Endothelial cell (in vitro differentiated cells): ENCODE data around the gene ITPRID2. TPM values are rescaled to one million over a fixed set of nuclear protein-coding genes. Genes with fewer than 3 reads are reported as not detected.

Experiments used
- DNase-seq: peaks from one replicate; pipeline ENCODE4 v3.0.0; 2021; ENCODE audit warnings: low spot score
- H3K27ac Mint-ChIP-seq: one replicate; pipeline ENCODE4 v1.8.0; 2021; ENCODE audit warnings: mixed read lengths, inconsistent platforms; ENCODE audit not compliant: unreplicated experiment
- H3K27me3 Mint-ChIP-seq: one replicate; pipeline ENCODE4 v1.8.0; 2021; ENCODE audit warnings: mild to moderate bottlenecking, moderate library complexity, mixed read lengths, inconsistent platforms; ENCODE audit not compliant: unreplicated experiment
- H3K36me3 Mint-ChIP-seq: one replicate; pipeline ENCODE4 v1.8.0; 2021; ENCODE audit warnings: mild to moderate bottlenecking, low read depth, mixed read lengths, inconsistent platforms; ENCODE audit not compliant: unreplicated experiment
- H3K4me1 Mint-ChIP-seq: one replicate; pipeline ENCODE4 v1.8.0; 2021; ENCODE audit warnings: mild to moderate bottlenecking, mixed read lengths, inconsistent platforms; ENCODE audit not compliant: unreplicated experiment
- H3K4me3 Mint-ChIP-seq: one replicate; pipeline ENCODE4 v1.8.0; 2021; ENCODE audit warnings: mild to moderate bottlenecking, mixed read lengths, inconsistent platforms; ENCODE audit not compliant: unreplicated experiment
- H3K9me3 Mint-ChIP-seq: one replicate; pipeline ENCODE4 v1.8.0; 2021; ENCODE audit warnings: mixed read lengths, inconsistent platforms; ENCODE audit not compliant: unreplicated experiment
- total RNA-seq: library from RNA; stranded (reverse); fragmentation: NEBNext Ultra II Directional; extraction: Animal tissue kit (Norgen Biotek cat#: 25700); gene quantifications from one replicate; pipeline ENCODE4 v1.2.1, GENCODE V29; 2021; ENCODE audit not compliant: unreplicated experiment
- TF ChIP-seq, protein P1 (sequence below): fragments of 200-600 bp; sonication (generic); IDR thresholded peaks from one replicate; pipeline ENCODE4 v1.5.0; 2021; ENCODE audit warnings: antibody characterized with exemption; ENCODE audit not compliant: unreplicated experiment

The ITPRID2 gene
- total RNA-seq, 1 donor from 2014 or later = 76.6 TPM

DNA sequence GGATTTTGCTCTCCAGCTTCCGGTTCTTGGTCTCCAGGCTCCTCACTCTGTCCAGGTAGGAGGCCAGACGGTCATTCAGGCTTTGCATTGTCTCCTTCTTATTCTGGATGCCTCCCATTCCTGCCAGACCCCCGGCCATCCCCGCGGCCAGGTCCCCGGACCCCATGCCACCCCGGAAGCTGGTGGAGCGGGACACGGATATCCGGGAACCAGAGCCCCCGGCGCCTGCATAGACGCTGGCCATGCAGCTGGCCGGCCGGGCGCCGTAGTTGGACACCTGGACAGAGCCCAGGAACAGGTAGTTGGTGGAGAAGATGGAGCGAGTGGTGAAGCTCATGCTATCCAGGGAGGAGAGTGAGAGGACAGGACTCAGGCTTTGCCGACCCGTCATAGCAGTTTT, 70.6 kb downstream of the ITPRID2 start:
- no peaks in the 10 kb centered on the region for H3K9me3 Mint-ChIP-seq
- TF ChIP-seq, protein P1, sequence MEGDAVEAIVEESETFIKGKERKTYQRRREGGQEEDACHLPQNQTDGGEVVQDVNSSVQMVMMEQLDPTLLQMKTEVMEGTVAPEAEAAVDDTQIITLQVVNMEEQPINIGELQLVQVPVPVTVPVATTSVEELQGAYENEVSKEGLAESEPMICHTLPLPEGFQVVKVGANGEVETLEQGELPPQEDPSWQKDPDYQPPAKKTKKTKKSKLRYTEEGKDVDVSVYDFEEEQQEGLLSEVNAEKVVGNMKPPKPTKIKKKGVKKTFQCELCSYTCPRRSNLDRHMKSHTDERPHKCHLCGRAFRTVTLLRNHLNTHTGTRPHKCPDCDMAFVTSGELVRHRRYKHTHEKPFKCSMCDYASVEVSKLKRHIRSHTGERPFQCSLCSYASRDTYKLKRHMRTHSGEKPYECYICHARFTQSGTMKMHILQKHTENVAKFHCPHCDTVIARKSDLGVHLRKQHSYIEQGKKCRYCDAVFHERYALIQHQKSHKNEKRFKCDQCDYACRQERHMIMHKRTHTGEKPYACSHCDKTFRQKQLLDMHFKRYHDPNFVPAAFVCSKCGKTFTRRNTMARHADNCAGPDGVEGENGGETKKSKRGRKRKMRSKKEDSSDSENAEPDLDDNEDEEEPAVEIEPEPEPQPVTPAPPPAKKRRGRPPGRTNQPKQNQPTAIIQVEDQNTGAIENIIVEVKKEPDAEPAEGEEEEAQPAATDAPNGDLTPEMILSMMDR = no peak
- no peak for DNase-seq
- no peaks in the 10 kb centered on the region for H3K27me3 Mint-ChIP-seq
- H3K4me3 Mint-ChIP-seq = no peak overlapping the region
- no peaks in the 10 kb centered on the region for H3K36me3 Mint-ChIP-seq
- H3K27ac Mint-ChIP-seq = no peak overlapping the region
- no peaks in the 10 kb centered on the region for H3K4me1 Mint-ChIP-seq

DNA sequence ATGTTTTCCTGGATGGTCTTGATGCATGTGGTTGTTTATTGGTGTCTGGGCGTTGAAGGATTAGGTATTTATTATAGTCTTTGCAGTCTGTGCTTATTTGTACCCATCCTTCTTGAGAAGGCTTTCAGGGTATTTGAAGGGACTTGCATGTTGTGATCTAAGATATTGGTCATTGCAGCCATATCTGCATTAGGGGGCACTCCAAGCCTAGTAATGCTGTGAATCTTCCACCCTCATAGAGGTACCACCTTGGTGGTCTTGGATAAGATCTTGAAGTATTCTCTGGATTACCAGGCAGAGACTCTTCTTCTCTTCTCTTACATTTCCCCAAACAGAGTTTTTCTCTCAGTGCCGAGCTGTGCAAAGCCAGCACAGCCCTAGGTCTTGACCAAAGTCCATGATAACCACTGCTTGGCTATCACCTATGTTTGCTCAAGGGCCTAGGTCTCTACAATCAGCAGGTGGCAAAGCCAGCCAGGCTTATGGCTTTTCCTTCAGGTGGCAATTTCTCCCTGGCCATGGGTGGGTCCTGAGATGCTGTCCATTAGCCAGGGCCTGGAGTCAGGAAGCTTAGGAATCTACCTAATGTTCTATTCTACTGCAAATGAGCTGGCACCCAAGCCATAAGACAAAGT, 78.7 kb downstream of the ITPRID2 start:
- Mint-ChIP-seq H3K4me3 (no peak overlapping the region), H3K4me1 (no peaks in the 10 kb centered on the region), H3K27ac (no peak overlapping the region), H3K36me3 (no peaks in the 10 kb centered on the region), H3K9me3 (no peaks in the 10 kb centered on the region), H3K27me3 (peaks cover 1% of the 10 kb centered on the region)
- TF ChIP-seq, protein P1 = no peak
- no peak for DNase-seq

DNA sequence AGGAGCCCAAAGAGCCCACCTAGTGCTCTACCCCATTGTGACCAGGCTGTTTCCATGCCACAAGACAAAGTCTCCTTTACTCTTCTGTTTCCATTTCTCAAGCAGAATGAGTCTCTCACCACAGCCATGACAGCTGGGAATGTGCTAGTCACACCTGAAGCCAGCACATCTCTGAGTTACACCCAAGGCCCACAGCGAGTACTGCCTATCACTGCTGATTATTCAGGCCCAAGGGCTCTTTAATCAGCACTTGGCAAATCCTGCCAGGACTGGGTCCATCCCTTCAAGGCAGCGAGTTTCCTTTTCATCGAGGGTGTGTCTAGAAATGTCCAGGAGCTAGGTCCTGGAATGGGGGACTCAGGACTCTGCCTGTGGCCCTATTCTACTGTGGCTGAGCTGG, 79.5 kb downstream of the ITPRID2 start:
- Mint-ChIP-seq H3K4me1 (no peaks in the 10 kb centered on the region), H3K4me3 (no peak overlapping the region), H3K27me3 (peaks cover 1% of the 10 kb centered on the region), H3K9me3 (no peaks in the 10 kb centered on the region), H3K36me3 (no peaks in the 10 kb centered on the region), H3K27ac (no peak overlapping the region)
- no peak for DNase-seq
- TF ChIP-seq, protein P1 = no peak

GRCh38 chr2:181972431-181973170, 81.1 kb downstream of the ITPRID2 start:
- TF ChIP-seq, protein P1 = no peak
- Mint-ChIP-seq H3K9me3 (no peaks in the 10 kb centered on the region), H3K27me3 (no peaks in the 10 kb centered on the region), H3K27ac (no peak overlapping the region), H3K4me1 (no peaks in the 10 kb centered on the region), H3K36me3 (no peaks in the 10 kb centered on the region), H3K4me3 (no peak overlapping the region)
- no peak for DNase-seq

- H3K4me3 Mint-ChIP-seq = no peak overlapping the region
- TF ChIP-seq, protein P1 = no peak
- H3K27me3 Mint-ChIP-seq = no peaks in the 10 kb centered on the region
- no peak overlapping the region for H3K27ac Mint-ChIP-seq
- no peaks in the 10 kb centered on the region for H3K36me3 Mint-ChIP-seq
- H3K4me1 Mint-ChIP-seq = no peaks in the 10 kb centered on the region
- no peak for DNase-seq
- H3K9me3 Mint-ChIP-seq = no peaks in the 10 kb centered on the region
Measured at GRCh38 chr2:181973171-181973783, 81.7 kb downstream of the ITPRID2 start.
